PC-3 (cell line): ENCODE results near the gene DDX39B.
"Not testable (repeated sequence)": the region's sequence is repeated elsewhere in the genome, so short reads cannot be mapped to it uniquely, and the experiment has no call there.

Experiments used
- EZH2 ChIP-seq: fragments of 300-600 bp; sonication (generic); IDR thresholded peaks from one replicate; pipeline ENCODE4 v1.6.1; 2017; ENCODE audit warnings: antibody characterized with exemption, mild to moderate bottlenecking, low read length; ENCODE audit not compliant: unreplicated experiment
- EZH2phosphoT487 ChIP-seq: fragments of 300-600 bp; sonication (generic); IDR thresholded peaks from 2 replicates; pipeline ENCODE4 v1.6.1; 2018; ENCODE audit warnings: mild to moderate bottlenecking, antibody characterized with exemption, low read length, borderline replicate concordance
- TF ChIP-seq, protein P1 (sequence below): fragments of 300-600 bp; sonication (generic); conservative IDR thresholded peaks from 2 replicates; pipeline ENCODE4 v1.5.1; 2017; ENCODE audit warnings: antibody characterized with exemption, low read depth, mild to moderate bottlenecking, low read length

DNA sequence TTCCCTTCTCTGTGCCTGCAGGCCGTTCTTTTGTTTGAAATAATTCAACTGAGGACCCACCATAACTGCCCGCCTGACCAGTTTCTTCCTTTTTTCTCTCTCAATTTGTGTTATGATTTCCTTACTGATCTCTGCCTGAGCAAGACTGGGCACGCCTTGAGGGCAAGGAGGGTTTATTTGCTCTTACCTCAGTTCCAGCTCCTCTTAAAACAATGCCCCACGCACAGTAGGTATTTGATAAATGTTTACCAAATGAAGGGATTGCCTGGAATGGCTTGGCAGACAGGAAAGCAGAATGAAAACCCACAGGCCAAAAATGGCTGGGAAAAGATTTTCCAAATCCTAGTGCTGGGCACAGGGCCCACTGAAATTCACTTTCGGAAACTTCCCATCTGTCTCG is 54.1 kb downstream of the DDX39B start:
- TF ChIP-seq, protein P1, sequence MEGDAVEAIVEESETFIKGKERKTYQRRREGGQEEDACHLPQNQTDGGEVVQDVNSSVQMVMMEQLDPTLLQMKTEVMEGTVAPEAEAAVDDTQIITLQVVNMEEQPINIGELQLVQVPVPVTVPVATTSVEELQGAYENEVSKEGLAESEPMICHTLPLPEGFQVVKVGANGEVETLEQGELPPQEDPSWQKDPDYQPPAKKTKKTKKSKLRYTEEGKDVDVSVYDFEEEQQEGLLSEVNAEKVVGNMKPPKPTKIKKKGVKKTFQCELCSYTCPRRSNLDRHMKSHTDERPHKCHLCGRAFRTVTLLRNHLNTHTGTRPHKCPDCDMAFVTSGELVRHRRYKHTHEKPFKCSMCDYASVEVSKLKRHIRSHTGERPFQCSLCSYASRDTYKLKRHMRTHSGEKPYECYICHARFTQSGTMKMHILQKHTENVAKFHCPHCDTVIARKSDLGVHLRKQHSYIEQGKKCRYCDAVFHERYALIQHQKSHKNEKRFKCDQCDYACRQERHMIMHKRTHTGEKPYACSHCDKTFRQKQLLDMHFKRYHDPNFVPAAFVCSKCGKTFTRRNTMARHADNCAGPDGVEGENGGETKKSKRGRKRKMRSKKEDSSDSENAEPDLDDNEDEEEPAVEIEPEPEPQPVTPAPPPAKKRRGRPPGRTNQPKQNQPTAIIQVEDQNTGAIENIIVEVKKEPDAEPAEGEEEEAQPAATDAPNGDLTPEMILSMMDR, result not testable (repeated sequence)
- TF ChIP-seq EZH2, EZH2phosphoT487: not testable (repeated sequence)
